GM20000 (cell line): ENCODE results near the gene RTKN.

Experiments
- DNase-seq: peaks from one replicate; pipeline ENCODE4 v3.0.0; 2012; ENCODE audit warnings: low spot score
- TF ChIP-seq, protein P1 (sequence below): IDR thresholded peaks from 2 replicates; pipeline ENCODE4 v1.5.1; 2012; ENCODE audit warnings: mild to moderate bottlenecking, control low read depth; ENCODE audit errors: extremely low read depth, missing control alignments

The RTKN gene

DNA sequence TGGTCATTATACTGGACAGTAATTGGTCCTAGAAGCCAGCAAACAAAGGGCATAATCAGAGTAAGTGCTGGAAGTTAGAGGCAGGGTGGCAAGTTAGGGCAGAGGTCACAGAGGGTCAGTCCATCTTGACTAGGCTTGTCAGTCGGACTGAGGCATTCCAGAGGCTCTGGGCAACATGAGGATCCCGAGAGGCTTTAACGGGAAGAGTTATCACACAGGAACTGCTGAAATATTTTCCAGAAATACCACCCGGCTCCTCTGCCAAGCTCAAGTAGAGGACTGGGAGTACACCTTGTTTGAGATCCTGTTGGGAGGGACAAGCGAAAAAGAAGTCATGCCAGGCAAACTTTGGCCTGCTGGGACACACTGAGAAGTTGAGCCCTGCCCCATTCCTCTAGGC is 34.1 kb downstream of the RTKN start:
- DNase-seq, result no peak
- TF ChIP-seq, protein P1, sequence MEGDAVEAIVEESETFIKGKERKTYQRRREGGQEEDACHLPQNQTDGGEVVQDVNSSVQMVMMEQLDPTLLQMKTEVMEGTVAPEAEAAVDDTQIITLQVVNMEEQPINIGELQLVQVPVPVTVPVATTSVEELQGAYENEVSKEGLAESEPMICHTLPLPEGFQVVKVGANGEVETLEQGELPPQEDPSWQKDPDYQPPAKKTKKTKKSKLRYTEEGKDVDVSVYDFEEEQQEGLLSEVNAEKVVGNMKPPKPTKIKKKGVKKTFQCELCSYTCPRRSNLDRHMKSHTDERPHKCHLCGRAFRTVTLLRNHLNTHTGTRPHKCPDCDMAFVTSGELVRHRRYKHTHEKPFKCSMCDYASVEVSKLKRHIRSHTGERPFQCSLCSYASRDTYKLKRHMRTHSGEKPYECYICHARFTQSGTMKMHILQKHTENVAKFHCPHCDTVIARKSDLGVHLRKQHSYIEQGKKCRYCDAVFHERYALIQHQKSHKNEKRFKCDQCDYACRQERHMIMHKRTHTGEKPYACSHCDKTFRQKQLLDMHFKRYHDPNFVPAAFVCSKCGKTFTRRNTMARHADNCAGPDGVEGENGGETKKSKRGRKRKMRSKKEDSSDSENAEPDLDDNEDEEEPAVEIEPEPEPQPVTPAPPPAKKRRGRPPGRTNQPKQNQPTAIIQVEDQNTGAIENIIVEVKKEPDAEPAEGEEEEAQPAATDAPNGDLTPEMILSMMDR, result no peak

DNA sequence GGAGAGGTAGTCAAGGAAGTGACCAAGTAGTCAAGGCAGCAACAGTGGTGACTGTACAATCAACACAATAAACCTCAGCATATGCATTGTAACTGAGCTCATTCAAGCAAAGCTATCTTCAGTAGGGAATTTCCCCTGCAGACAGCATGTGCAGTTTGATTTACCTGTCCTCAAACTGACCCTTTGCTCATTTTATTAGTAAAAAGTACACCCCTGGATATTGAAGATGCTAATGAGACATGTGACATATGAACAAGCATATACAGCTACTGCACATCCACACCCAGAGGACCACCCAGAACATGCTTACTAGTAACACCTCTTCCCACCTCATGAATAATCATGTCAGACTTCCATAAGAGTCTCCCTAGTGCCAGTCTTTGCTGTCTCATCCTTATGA is 35.7 kb downstream of the RTKN start:
- DNase-seq, result peak; percentile 53
- TF ChIP-seq, protein P1, result no peak

DNA sequence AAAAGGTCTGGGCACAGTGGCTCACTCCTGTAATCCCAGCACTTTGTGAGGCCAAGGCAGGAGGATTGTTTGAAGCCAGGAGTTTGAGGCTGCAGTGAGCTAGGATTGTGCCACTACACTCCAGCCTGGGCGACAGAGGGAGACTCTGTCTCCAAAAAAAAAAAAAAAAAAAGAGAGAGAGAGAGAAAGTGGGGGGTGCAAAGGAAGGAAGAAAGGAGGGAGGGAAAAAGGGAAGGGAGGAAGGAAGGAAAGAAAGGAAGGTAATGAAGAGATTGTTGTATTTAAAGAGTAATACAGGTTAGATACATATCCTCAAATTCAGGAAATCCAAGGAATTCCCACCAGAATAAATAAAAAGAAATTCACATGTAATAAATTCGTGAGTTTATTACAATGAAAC is 39.8 kb downstream of the RTKN start:
- no peak for DNase-seq
- TF ChIP-seq, protein P1, result no peak

DNA sequence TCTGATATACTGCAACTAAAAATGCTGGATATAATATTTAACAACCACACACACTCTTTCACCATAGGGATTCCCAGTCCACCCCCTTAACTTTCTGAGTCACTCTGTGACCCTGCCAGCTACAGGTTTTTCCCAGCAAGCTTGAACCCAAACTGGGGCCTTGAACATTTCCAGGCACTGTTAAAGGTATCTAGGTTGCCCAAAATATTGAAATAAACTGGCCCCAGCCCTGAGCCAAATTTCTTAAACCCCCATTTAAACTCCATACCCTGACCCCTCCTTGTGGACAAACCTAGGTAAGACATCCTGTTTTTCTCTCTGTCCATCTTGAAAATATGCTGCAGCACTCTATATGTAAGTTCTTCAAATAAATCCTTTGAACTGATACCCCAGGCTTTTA is 42.0 kb downstream of the RTKN start:
- DNase-seq, result no peak
- TF ChIP-seq, protein P1, result peak; percentile 23

DNA sequence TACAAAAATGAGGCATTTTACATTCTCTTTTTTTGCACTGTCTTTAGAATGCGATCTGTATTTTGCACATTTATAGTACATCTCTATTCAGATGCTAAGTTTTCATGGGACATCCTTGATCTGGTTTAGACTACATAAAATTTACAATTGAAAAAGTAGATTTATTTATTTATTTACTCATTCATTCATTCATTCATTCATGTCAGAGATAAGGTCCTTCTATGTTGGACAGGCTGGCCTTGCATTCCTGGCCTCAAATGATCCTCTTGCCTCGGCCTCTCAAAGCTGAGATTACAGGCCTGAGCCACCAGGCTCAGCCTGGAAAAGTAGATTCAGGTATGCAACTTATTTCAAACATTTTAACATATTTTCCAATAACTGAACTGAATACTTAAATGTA is 45.6 kb downstream of the RTKN start:
- TF ChIP-seq, protein P1, result no peak
- no peak for DNase-seq

DNA sequence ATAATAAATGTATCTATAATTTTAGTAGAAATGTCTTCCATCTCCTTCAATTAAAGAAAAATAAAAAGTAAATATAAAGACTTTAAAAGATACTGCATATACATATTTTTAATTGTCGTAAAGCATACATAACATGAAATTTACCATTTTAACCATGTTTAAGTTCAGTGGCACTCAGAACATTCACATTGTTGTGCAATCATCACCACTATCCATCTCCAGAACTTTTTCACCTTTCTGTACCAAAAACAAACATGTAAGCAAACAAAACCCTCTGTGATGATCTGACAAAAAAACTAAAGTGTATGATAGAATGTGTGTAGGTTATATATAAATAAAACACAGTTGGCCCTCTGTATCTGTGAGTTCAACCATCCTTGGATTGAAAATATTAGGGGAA is 48.2 kb downstream of the RTKN start:
- DNase-seq, result no peak
- TF ChIP-seq, protein P1, result no peak

DNA sequence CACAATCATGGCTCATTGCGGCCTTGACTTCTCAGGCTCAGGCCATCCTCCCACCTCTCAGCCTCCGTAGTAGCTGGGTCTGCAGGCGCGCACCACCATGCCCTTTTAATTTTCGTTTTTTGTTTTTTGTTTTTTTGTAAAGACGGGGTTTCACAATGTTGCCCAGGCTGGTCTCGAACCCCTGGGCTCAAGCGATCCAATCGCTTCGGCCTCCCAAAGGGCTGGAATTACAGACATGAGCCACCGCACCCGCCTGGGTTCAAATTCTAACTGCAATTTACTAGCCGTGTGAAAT is 49.3 kb downstream of the RTKN start:
- DNase-seq, result no peak
- TF ChIP-seq, protein P1, result no peak
